GM19395 (cell line): ENCODE data around the gene ADAMTS17.

Source experiments
- ATAC-seq: cut with Tn5 transposase; IDR thresholded peaks from one replicate; pipeline ENCODE4 v1.9.1; 2021; ENCODE audit warnings: mild to moderate bottlenecking, moderate library complexity; ENCODE audit not compliant: unreplicated experiment

The ADAMTS17 gene

DNA sequence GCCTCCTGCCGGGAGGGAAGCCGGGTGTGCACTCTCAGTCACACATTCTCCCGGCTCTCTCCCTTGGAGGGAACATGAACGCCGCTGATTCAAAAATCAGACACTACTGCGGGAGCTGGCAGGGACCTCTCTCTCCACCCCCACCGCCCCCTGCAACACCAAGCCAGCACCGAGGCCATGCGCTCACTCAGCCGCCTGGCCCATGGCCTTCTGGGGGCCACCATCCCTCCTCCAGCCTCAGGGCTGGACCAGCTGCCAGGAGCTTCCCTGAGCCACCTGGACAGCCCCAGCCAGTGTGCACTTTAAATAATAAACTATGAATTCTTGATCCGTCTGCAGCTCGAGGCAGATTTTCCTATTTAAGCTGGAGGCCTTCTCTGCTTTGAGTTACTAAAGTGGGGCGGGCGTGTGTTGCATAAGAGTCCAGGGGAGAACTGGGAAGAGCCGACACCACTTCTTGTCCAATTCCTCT is 30.6 kb downstream of the ADAMTS17 start:
- ATAC-seq, result no peak

DNA sequence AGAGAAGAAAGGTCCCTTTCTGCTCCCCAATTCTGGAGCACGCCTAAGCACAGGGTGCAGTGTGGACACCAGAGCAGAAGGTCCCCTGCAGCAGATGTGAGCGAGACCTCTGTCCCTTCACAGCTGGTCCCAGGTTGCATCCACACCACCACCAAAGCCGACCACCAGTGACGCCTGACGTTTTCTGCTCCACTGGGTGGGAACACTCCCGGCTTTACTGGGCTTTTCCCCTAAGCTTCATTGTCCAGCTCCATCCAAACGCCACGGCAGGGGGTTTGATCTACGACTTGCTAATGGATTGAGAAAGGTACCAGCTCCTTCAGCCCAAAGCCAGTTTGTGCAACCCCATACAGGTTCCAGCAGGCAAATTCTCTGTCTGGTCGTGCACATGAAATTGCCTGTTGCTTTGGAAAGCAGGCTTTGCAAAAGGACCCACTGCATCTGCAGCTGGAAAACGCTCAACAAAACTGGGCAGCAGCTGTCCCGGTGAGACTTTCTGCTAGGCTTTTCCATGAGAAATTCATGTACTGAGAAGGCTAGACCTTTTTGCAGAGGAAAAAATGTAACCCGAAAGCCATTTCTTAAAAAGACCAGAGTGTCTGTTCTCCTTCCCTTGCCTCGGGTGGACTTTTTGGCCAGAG is 31.1 kb downstream of the ADAMTS17 start:
- no peak for ATAC-seq

GRCh38 chr15:100310041-100310405 is 31.8 kb downstream of the ADAMTS17 start:
- no peak for ATAC-seq

DNA sequence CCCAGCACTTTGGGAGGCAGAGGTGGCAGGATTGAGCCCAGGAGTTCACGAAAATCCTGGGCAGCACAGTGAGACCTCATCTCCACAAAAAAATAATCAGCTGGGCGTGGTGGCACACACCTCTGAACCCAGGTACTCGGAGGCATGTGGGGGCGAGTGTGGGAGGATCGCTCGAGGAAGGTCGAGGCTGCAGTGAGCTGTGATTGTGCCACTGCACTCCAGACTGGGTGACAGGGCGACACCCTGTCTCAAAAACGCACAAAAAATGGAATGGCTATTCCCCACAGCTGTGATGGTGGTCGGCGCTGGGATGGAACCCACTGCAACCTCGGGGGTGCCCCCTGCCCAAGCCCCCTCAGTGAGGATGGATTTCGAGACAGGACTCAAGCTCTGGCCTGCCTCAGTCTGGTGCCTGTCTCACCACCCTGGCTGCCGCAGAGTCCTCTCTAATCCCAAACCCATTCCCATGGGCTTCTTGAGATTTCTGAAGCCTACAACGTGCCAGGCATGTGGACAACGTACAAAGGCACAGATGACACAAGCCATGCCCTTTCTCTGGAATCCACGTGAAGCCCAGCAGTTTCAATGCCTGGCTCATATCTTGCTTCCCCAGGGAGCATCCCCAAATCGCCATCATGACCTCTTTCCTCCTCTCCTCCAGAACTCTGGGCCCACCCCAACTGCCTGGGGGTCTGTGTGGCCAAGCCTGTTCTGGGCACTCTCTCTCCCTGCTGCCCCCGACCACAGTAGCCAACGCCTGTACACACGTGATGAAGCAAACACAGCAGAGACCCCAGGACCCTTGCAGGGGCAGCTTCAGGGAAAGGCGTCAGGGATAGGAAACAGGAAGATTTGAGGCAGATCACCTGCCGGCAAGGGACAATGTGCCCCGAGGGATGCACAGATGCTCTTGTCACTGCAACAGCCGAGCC is 32.4 kb downstream of the ADAMTS17 start:
- ATAC-seq, result no peak

- no peak for ATAC-seq
Measured at GRCh38 chr15:100308608-100309007, 33.2 kb downstream of the ADAMTS17 start.

- ATAC-seq, result no peak
Measured at GRCh38 chr15:100308213-100308600, 33.6 kb downstream of the ADAMTS17 start.

- no peak for ATAC-seq
Measured at GRCh38 chr15:100307241-100308212, 34.2 kb downstream of the ADAMTS17 start.

DNA sequence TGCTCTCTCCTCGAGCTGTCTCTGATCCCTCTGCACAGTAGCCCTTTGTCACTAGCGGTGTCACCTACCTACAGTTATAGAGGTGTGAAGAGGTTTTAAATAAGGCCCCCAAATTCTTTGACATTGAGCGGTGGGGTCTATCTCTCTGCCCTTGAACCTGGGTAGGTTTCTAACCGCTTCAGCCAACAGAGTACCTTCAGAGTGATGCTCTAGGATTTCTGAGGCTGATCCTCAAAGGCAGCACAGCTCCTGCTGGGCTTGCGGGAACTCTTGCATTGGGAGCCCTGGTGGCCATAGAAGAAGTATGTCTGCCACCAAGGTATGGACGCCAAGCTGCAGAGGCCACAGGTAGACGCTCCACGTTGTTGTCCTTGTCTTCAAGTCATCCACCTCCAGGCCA is 35.7 kb downstream of the ADAMTS17 start:
- ATAC-seq, result no peak

DNA sequence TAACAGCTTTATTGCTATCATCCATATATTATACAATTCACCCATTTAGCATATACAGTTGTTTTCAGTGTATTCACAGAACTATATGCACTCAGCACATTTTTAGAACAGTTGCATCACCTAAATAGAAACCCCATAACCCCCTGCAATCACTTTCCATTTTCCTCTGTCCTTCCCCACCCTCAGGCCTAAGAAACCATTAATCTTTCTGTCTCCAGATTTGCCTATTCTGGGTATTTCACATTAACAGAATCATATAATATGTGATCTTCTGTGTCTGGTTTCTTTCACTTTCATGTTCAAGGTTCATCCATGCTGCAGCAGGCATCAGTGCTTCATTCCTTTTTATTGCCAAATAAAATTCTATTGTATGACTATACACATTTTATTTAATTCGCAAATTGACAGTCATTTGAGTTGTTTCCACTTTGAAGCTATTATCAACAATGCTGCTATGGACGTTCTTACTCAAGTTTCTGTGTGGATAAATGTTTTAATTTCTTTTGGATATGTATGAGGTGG is 39.8 kb downstream of the ADAMTS17 start:
- ATAC-seq, result peak; percentile 73

GRCh38 chr15:100298257-100298656 is 43.5 kb downstream of the ADAMTS17 start:
- ATAC-seq, result no peak

DNA sequence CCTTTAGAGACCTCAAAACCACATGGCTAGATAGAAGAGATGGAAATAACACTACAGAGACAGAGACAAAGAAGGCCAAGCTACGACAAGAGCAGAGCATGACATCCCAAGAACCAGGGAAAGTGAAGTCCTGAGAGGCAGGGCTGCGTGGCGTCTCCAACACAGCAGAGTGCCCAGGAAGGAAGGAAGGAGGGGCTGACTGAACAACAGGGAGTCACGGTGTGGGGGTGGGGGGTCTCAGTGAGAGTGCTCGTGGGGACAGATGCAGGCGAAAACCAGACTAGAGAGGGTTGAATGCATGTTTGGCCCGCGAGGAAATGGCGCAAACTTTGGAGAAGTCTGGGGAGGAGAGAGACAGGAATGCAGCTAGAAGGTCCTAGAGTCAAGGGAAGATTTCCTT is 44.0 kb downstream of the ADAMTS17 start:
- ATAC-seq, result no peak

GRCh38 chr15:100295939-100296565 is 45.7 kb downstream of the ADAMTS17 start:
- ATAC-seq, result no peak

- no peak for ATAC-seq
Measured at GRCh38 chr15:100292010-100292409, 49.8 kb downstream of the ADAMTS17 start.

DNA sequence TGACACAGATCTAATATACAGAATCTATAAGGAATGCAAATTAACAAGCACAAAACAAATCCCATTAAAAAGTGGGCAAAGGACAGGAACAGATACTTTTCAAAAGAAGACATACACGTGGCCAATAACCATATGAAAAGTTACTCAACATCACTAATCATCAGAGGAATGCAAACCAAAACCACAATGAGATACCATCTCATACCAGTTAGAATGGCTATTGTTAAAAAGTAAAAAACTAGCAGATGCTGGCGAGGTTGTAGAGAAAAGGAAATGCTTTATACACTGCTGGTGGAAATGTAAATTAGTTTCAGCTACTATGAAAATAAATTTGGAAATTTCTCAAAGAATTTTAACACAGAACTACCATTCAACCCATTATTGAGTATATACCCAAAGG is 50.7 kb downstream of the ADAMTS17 start:
- ATAC-seq, result no peak

GRCh38 chr15:100285641-100286295 is 56.0 kb downstream of the ADAMTS17 start:
- ATAC-seq, result no peak

GRCh38 chr15:100284701-100285100 is 57.1 kb downstream of the ADAMTS17 start:
- no peak for ATAC-seq

DNA sequence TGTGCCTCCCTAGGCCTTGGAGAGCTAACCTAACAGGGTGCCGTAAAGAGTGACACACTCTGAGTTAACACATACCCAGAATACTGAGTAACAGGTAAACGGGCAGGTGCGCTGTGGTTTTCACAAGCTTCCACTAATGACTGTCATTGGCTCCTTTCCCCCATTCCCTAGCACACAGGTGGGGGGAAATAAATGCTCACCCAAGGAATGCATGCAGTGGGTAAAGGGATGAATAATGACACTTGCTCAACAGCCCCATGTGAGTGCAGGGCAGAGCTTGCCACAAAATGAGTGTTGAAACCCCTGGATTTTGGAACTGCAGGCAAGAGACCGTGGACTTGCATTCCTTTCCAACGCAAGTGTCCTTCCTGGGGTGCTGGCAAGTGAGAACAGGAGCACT is 57.6 kb downstream of the ADAMTS17 start:
- no peak for ATAC-seq

- no peak for ATAC-seq
Measured at GRCh38 chr15:100281096-100281917, 60.5 kb downstream of the ADAMTS17 start.

GRCh38 chr15:100279849-100280248 is 61.9 kb downstream of the ADAMTS17 start:
- ATAC-seq, result no peak
